Measurements from ENCODE around the gene PARP11.

- TF ChIP-seq, protein P1, sequence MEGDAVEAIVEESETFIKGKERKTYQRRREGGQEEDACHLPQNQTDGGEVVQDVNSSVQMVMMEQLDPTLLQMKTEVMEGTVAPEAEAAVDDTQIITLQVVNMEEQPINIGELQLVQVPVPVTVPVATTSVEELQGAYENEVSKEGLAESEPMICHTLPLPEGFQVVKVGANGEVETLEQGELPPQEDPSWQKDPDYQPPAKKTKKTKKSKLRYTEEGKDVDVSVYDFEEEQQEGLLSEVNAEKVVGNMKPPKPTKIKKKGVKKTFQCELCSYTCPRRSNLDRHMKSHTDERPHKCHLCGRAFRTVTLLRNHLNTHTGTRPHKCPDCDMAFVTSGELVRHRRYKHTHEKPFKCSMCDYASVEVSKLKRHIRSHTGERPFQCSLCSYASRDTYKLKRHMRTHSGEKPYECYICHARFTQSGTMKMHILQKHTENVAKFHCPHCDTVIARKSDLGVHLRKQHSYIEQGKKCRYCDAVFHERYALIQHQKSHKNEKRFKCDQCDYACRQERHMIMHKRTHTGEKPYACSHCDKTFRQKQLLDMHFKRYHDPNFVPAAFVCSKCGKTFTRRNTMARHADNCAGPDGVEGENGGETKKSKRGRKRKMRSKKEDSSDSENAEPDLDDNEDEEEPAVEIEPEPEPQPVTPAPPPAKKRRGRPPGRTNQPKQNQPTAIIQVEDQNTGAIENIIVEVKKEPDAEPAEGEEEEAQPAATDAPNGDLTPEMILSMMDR (IDR thresholded peaks at IDR 0.05; ENCODE audit: borderline replicate concordance, extremely low read depth, low read length, poor library complexity, severe bottlenecking): no peak
- TF ChIP-seq EZH2 (IDR thresholded peaks at IDR 0.05; ENCODE audit: borderline replicate concordance, low read depth, low read length, severe bottlenecking): no peak
Measured at GRCh38 chr12:3911409-3911808, 38.2 kb upstream of the PARP11 start.

Measured in DND-41 (cell line).